GM13977 (cell line): ENCODE results near the gene PHPT1.

Source experiments
- DNase-seq: peaks from one replicate; pipeline ENCODE4 v3.0.0; 2012; ENCODE audit warnings: low spot score
- in situ Hi-C: fragments of 300-500 bp; cut with MboI; formaldehyde crosslinking; loops from one replicate; pipeline ENCODE4 v1.12.0; 2022; ENCODE audit warnings: low sequenced_read_pairs, low pct_unique_long_range_greater_than_20kb, mixed read lengths, inconsistent platforms; ENCODE audit not compliant: unreplicated experiment
- TF ChIP-seq, protein P1 (sequence below): IDR thresholded peaks from 2 replicates; pipeline ENCODE4 v1.5.1; 2012; ENCODE audit warnings: mild to moderate bottlenecking, control low read depth; ENCODE audit not compliant: insufficient read depth; ENCODE audit errors: extremely low read depth, missing control alignments

The PHPT1 gene

DNA sequence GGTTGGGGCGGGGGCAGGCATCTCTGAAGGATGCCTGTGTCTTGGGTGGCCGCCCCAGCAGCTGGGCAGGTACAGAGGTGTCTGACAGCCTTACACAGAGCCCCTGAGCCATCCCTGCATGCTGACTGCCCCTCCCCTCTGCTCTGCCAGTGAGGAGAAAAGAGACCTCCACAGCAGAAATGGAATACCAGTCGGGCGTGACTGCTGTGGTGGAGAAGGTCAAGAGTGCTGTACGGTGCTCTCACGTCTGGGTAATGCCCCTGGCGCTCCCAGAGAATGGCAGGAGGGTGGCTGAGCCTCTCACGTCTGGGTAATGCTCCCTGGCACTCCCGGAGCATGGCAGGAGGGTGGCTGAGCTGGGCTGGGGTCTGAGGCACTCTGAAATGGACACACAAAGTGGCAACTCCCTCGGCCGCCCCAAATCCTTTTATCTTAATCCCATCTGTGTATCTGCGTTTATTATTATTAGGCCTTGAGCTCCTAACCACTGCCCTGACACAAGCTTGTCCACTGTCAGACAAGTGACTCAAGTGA, 43.9 kb upstream of the PHPT1 start:
- TF ChIP-seq, protein P1, sequence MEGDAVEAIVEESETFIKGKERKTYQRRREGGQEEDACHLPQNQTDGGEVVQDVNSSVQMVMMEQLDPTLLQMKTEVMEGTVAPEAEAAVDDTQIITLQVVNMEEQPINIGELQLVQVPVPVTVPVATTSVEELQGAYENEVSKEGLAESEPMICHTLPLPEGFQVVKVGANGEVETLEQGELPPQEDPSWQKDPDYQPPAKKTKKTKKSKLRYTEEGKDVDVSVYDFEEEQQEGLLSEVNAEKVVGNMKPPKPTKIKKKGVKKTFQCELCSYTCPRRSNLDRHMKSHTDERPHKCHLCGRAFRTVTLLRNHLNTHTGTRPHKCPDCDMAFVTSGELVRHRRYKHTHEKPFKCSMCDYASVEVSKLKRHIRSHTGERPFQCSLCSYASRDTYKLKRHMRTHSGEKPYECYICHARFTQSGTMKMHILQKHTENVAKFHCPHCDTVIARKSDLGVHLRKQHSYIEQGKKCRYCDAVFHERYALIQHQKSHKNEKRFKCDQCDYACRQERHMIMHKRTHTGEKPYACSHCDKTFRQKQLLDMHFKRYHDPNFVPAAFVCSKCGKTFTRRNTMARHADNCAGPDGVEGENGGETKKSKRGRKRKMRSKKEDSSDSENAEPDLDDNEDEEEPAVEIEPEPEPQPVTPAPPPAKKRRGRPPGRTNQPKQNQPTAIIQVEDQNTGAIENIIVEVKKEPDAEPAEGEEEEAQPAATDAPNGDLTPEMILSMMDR, result no peak
- no peak for DNase-seq
- in situ Hi-C loops, result no loop called here

GRCh38 chr9:136806067-136806466, 43.1 kb upstream of the PHPT1 start:
- DNase-seq, result peak; percentile 20
- TF ChIP-seq, protein P1, result no peak
- in situ Hi-C loops, result no loop called here

DNA sequence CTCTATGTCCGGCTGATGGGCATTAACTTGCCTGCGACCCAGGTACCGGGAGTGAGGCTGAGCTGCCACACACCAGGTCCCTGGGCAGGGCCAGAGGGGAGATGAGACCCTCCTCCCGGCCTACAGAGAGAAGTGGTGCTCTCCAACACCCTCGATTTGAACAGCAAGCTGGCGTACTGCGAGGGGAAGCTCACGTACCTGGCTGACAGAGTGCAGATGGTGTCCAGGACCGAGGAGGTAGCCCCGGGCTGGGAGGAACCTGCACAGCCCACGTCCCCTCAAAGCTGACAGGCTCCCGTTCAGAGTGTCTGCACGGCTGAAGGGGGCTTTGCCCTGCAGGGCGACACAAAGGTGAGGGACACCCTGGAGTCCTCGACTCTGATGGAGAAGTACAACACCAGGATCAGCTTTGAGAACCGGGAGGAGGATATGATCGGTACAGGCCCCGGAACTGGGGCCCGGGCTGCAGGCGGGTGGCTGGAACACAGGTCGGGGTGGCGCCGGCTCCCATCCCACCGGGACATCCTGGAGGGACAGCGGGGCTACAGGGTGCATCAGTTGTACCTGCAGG, 42.5 kb upstream of the PHPT1 start:
- peak; percentile 15 for DNase-seq
- TF ChIP-seq, protein P1, result no peak
- in situ Hi-C loops, result no loop called here

- in situ Hi-C loops, result no loop called here
- DNase-seq, result peak; percentile 99
- TF ChIP-seq, protein P1, result no peak
Measured at GRCh38 chr9:136807281-136808074, 41.7 kb upstream of the PHPT1 start, which contains the start of gene RABL6. Gene RABL6, plus strand, starts transcription at chr9:136807948. Its CDS starts 249 bp downstream, at chr9:136808197.

DNA sequence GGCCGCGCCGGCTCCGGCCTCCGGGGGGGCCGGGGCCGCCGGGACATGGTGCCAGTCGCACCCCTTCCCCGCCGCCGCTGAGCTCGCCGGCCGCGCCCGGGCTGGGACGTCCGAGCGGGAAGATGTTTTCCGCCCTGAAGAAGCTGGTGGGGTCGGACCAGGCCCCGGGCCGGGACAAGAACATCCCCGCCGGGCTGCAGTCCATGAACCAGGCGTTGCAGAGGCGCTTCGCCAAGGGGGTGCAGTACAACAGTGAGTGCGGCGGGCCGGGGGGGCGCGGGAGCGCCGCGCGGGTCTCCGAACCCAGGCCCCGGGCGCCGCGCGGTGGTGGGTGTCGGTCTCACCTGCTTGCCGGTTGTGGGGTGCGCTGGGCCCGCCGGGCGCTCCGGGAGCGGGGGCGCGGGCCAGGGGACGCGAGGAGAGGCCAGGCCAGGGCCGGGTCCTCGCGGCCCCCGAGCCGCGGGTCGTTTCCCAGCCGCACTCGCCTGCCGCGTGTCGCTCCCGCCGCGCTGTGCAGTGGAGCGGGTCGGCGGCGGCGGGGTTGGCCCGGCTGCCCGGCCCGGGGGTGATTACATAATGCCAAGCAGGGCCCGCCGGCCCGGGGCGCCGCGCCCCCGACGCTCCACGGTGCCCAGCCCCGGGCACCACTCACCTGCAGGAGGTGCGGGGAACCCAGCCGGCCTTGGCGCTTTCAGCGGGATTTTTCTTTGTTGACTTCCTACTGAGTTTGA, 41.0 kb upstream of the PHPT1 start:
- TF ChIP-seq, protein P1, result no peak
- DNase-seq, result peak; percentile 70
- in situ Hi-C loops, result no loop called here

DNA sequence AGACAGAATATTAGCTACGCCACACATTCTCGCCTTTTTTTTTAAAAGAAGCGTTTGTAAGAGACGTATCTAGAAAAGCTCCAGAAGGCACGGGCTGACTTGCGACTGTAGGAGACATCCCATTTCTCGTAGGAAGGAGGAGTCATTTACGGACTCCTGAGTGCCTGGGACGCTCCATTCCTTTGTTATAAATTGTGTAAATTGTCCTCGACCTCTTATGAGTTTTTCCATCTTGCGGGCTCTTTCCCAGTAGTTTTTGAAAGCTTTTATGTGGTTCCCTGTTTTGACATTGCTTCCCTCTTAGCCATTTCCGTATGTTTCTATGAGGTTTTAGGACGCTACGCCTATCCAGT, 40.4 kb upstream of the PHPT1 start:
- TF ChIP-seq, protein P1, result no peak
- in situ Hi-C loops, result no loop called here
- no peak for DNase-seq
